Measurements from ENCODE around the gene MCAT. TPM values are rescaled to one million over a fixed set of nuclear protein-coding genes. Genes with fewer than 3 reads are reported as not detected.

The MCAT gene
- total RNA-seq, 1 donor from 2014 or later: 11.8 TPM

DNA sequence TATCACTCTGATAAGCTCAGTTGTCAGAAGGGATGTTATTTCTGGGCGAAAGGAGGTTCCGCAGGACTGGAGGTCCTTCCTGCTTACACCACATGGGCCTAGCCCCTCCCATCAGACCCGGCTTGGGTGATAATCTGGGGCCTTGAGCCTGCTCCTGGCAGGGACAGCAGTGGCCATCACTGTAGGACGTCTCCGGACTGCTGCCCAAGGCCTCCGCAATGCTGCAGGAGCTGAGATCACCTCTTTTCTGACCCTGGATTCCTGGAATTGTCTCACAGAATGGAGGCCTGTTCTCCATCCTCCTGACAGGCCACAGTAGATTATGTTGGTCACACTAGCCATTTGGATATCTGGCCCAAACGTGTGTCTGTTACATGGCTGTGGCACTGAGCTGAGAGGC is 41.9 kb downstream of the MCAT start:
- no peak overlapping the region for H3K4me3 ChIP-seq (ENCODE audit: low read depth, low read length)
- DNase-seq (ENCODE audit: low read depth) (no peak), FAIRE-seq (no peak)
- H3K27me3 ChIP-seq (ENCODE audit: control insufficient read depth, insufficient read depth, low read length): no peaks in the 10 kb centered on the region
- TF ChIP-seq, protein P1, sequence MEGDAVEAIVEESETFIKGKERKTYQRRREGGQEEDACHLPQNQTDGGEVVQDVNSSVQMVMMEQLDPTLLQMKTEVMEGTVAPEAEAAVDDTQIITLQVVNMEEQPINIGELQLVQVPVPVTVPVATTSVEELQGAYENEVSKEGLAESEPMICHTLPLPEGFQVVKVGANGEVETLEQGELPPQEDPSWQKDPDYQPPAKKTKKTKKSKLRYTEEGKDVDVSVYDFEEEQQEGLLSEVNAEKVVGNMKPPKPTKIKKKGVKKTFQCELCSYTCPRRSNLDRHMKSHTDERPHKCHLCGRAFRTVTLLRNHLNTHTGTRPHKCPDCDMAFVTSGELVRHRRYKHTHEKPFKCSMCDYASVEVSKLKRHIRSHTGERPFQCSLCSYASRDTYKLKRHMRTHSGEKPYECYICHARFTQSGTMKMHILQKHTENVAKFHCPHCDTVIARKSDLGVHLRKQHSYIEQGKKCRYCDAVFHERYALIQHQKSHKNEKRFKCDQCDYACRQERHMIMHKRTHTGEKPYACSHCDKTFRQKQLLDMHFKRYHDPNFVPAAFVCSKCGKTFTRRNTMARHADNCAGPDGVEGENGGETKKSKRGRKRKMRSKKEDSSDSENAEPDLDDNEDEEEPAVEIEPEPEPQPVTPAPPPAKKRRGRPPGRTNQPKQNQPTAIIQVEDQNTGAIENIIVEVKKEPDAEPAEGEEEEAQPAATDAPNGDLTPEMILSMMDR (IDR thresholded peaks at IDR 0.05; ENCODE audit: insufficient read depth, low read length, severe bottlenecking): no peak
- H3K36me3 ChIP-seq (ENCODE audit: control insufficient read depth, insufficient read depth, low read length): no peaks in the 10 kb centered on the region

DNA sequence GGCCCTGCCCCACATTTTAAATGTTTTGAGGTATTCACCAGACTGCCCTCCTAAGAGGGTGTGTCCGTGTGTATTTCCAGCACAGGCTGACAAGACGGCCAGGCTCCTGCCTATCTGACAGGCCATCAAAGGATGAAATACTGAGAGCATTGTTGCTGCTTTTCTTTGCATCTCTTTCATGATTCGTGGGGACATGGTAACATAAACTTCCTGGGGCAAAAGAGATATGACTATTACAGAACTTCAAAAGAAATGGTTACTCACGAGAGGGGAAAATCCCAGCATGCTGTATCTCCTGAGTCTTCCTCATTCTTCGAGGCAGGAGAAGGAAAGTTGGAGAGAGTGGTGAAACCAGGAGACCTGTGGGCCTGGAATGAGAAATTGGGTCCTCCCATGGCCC is 43.0 kb downstream of the MCAT start:
- Histone ChIP-seq H3K36me3 (ENCODE audit: control insufficient read depth, insufficient read depth, low read length) (no peaks in the 10 kb centered on the region), H3K27me3 (ENCODE audit: control insufficient read depth, insufficient read depth, low read length) (no peaks in the 10 kb centered on the region), H3K4me3 (ENCODE audit: low read depth, low read length) (no peak overlapping the region)
- FAIRE-seq (no peak), DNase-seq (ENCODE audit: low read depth) (peak; percentile 64)
- TF ChIP-seq, protein P1 (IDR thresholded peaks at IDR 0.05; ENCODE audit: insufficient read depth, low read length, severe bottlenecking): no peak

DNA sequence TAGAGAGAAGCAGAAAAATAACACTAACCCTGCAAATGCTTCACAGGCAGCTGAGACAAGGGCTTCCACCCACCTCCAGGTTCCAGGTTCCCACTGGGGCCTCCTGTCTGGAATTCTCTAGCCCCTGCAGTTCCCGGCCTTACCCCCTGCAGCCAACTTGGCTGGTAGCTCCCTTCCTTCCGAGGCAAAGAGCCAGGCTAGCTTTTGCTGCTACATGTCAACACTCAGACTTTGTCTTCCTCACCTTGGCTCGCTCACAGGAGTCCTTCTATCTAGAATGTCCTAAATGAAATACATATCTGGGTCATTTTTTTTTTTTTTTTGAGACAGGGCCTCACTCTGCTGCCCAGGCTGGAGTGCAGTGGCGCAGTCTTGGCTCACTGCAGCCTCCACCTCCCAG is 44.1 kb downstream of the MCAT start:
- TF ChIP-seq, protein P1 (IDR thresholded peaks at IDR 0.05; ENCODE audit: insufficient read depth, low read length, severe bottlenecking): no peak
- Histone ChIP-seq H3K36me3 (ENCODE audit: control insufficient read depth, insufficient read depth, low read length) (no peaks in the 10 kb centered on the region), H3K27me3 (ENCODE audit: control insufficient read depth, insufficient read depth, low read length) (no peaks in the 10 kb centered on the region), H3K4me3 (ENCODE audit: low read depth, low read length) (no peak overlapping the region)
- FAIRE-seq: no peak
- DNase-seq (ENCODE audit: low read depth): no peak

- Histone ChIP-seq H3K4me3 (ENCODE audit: low read depth, low read length) (no peak overlapping the region), H3K27me3 (ENCODE audit: control insufficient read depth, insufficient read depth, low read length) (no peaks in the 10 kb centered on the region), H3K36me3 (ENCODE audit: control insufficient read depth, insufficient read depth, low read length) (no peaks in the 10 kb centered on the region)
- FAIRE-seq (no peak), DNase-seq (ENCODE audit: low read depth) (no peak)
- TF ChIP-seq, protein P1 (IDR thresholded peaks at IDR 0.05; ENCODE audit: insufficient read depth, low read length, severe bottlenecking): no peak
Observed at GRCh38 chr22:43098356-43098755, 44.8 kb downstream of the MCAT start.

GRCh38 chr22:43096420-43096819 is 46.8 kb downstream of the MCAT start:
- no peak for FAIRE-seq

DNA sequence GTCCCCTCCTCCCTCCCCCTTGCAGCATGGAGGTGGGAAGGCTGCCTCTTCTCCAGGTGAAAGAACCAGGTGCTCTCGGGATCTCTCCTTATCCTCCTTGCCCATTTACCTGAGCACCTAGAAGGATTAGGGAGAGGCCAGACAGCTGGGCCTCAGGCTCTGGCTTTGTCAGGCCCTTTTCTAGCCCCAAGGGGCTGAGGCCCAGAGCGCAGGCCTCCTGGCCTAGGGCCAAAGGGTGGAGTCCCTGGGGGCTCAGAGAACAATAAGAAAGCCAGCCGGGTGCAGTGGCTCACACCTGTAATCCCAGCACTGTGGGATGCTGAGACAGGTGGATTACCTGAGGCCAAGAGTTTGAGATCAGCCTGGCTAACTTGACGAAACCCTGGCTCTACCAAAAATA is 48.6 kb downstream of the MCAT start:
- DNase-seq (ENCODE audit: low read depth) (no peak), FAIRE-seq (no peak)
- no peak overlapping the region for H3K4me3 ChIP-seq (ENCODE audit: low read depth, low read length)
- no peaks in the 10 kb centered on the region for H3K36me3 ChIP-seq (ENCODE audit: control insufficient read depth, insufficient read depth, low read length)
- TF ChIP-seq, protein P1 (IDR thresholded peaks at IDR 0.05; ENCODE audit: insufficient read depth, low read length, severe bottlenecking): no peak
- no peaks in the 10 kb centered on the region for H3K27me3 ChIP-seq (ENCODE audit: control insufficient read depth, insufficient read depth, low read length)

More at GRCh38 chr22:43096420-43096819, 46.8 kb downstream of the MCAT start:
- TF ChIP-seq, protein P1 (IDR thresholded peaks at IDR 0.05; ENCODE audit: insufficient read depth, low read length, severe bottlenecking): no peak
- Histone ChIP-seq H3K36me3 (ENCODE audit: control insufficient read depth, insufficient read depth, low read length) (no peaks in the 10 kb centered on the region), H3K27me3 (ENCODE audit: control insufficient read depth, insufficient read depth, low read length) (no peaks in the 10 kb centered on the region), H3K4me3 (ENCODE audit: low read depth, low read length) (no peak overlapping the region)
- no peak for DNase-seq (ENCODE audit: low read depth)
